ENCODE data around the gene CSF3R. TPM values are rescaled to one million over a fixed set of nuclear protein-coding genes. Genes with fewer than 3 reads are reported as not detected.
"Not testable (repeated sequence)": the region's sequence is repeated elsewhere in the genome, so short reads cannot be mapped to it uniquely, and the experiment has no call there.

The CSF3R gene
- total and polyA plus RNA-seq, 8 donors = 1.6 to 30.9 (median 12.7) TPM; not detected in 1

DNA sequence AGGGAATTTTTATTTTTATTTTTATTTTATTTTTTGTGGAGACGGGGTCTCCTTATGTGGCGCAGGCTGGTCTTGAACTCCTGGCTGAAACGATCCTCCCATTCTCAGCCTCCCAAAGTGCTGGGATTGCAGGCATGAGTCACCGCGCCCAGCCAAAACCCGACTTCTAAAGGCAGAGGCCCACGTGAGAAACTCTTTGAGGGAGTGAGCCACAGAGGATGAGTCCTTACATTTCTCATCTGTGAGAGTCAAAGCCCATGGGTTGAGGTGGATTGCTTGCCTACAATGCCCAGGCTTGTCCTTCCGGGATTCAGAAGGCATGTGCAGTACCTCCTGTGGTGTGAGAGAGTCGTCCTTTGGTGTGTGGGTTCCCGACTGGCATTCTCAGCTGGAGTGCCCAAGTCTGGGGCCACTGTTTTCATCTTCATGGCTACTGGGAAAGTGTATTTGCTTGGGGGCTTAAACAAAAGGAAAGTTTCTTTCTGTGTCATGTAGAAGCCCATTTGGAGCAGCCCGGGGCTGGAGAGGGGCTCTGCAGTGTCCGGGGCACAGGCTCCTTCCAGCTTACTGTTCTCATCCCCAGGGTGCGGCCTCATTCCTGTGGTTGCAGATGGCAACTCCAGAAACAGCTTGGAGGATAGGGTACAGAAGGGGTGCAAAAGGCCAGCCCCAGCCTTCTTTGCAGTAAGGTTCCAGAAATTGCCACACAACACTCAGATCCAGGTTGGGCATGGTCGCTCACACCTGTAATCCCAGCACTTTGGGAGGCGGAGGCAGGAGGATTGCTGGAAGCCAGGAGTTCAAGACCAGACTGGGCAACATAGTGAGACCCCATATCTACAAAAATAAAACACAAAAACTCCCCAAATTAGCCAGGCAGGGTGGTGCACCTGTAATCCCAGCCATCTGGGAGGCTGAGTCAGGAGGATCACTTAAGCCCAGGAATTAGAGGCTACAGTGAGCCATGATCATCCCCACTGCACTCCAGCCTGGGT lies 29.4 kb upstream of the CSF3R start:
- Histone ChIP-seq H3K4me3 (no peak overlapping the region), H3K27ac (no peak overlapping the region), H3K4me1 (no peaks in the 10 kb centered on the region), H3K36me3 (no peaks in the 10 kb centered on the region), H3K27me3 (peaks cover 0 to 64% (median 3%) of the 10 kb centered on the region in 3 donors), H3K9me3 (no peaks in the 10 kb centered on the region)
- TF ChIP-seq POLR2AphosphoS5 (IDR thresholded peaks at IDR 0.05) (no peak), POLR2A (IDR thresholded peaks at IDR 0.05) (no peak), EP300 (IDR thresholded peaks at IDR 0.05) (no peak)
- TF ChIP-seq, protein P1, sequence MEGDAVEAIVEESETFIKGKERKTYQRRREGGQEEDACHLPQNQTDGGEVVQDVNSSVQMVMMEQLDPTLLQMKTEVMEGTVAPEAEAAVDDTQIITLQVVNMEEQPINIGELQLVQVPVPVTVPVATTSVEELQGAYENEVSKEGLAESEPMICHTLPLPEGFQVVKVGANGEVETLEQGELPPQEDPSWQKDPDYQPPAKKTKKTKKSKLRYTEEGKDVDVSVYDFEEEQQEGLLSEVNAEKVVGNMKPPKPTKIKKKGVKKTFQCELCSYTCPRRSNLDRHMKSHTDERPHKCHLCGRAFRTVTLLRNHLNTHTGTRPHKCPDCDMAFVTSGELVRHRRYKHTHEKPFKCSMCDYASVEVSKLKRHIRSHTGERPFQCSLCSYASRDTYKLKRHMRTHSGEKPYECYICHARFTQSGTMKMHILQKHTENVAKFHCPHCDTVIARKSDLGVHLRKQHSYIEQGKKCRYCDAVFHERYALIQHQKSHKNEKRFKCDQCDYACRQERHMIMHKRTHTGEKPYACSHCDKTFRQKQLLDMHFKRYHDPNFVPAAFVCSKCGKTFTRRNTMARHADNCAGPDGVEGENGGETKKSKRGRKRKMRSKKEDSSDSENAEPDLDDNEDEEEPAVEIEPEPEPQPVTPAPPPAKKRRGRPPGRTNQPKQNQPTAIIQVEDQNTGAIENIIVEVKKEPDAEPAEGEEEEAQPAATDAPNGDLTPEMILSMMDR (IDR thresholded peaks at IDR 0.05) = no peak
- DNase-seq = no peak
- intact Hi-C loops (cut with DNase I; ENCODE audit: low total_unique reads) = no loop called here
- WGBS, 5 donors = 72 to 78% (median 76%) methylated on average over 14 to 15 of the region's 15 CpGs

GRCh38 chr1:36511220-36511619 lies 28.5 kb upstream of the CSF3R start:
- DNase-seq; H3K9me3 ChIP-seq; H3K36me3 ChIP-seq; H3K4me1 ChIP-seq; intact Hi-C loops (cut with DNase I; ENCODE audit: low total_unique reads); H3K4me3 ChIP-seq; H3K27ac ChIP-seq: not testable (repeated sequence)
- H3K27me3 ChIP-seq = peaks cover 0 to 61% (median 3%) of the 10 kb centered on the region in 3 donors
- 75 to 97% (median 84%) methylated on average over 2 of the region's 2 CpGs for WGBS, 5 donors

DNA sequence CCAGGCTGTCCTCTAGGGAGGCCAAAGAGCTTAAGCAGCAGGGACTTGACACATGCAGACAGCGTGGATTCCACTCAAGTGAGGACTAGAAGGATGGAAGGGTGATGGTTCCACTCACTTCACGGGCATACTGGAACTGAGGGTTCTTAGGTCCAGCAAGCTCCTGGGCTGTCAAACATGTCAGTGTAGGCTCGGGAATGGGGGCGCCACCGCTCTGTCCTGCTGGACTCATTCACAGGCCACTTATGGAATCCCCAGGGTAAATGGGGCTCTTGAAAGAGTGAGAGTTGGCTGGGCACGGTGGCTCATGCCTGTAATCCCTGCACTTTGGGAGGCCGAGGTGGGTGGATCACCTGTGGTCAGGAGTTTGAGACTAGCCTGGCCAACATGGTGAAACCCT lies 27.7 kb upstream of the CSF3R start:
- no peak for DNase-seq
- Histone ChIP-seq H3K36me3 (no peaks in the 10 kb centered on the region), H3K4me3 (no peak overlapping the region), H3K27me3 (peaks cover 0 to 61% (median 3%) of the 10 kb centered on the region in 3 donors), H3K4me1 (no peaks in the 10 kb centered on the region), H3K9me3 (no peaks in the 10 kb centered on the region), H3K27ac (no peak overlapping the region)
- intact Hi-C loops (cut with DNase I; ENCODE audit: low total_unique reads) = no loop called here
- 84 to 89% (median 86%) methylated on average over 6 to 7 of the region's 7 CpGs for WGBS, 5 donors
- no peak for TF ChIP-seq EP300 (IDR thresholded peaks at IDR 0.05)
- no peak for TF ChIP-seq POLR2A (IDR thresholded peaks at IDR 0.05)
- no peak for TF ChIP-seq POLR2AphosphoS5 (IDR thresholded peaks at IDR 0.05)
- TF ChIP-seq, protein P1 (IDR thresholded peaks at IDR 0.05) = no peak

DNA sequence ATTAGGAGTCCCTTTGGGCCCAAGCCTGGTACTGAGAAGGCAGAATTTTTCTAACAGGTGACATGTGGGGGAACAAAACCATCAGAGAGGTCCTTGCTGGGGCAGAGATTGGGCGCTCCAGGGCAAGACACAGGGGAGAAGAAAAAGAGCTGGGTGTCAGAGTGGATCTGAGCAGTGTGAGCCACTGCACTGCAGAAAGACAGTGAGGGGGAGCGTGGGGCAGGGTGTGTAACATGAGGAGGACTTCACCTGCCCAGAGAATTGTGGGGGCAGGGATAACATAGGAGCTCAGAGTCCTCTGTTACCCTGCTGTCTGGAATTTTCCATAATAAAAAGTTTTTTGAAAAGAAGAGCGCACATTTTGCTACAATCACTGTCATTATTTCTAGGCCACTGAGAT lies 25.5 kb upstream of the CSF3R start:
- intact Hi-C loops (cut with DNase I; ENCODE audit: low total_unique reads) = no loop called here
- no peak for DNase-seq

More for the DNA sequence above, 25.5 kb upstream of the CSF3R start:
- no peaks in the 10 kb centered on the region for H3K9me3 ChIP-seq
- no peak overlapping the region for H3K27ac ChIP-seq
- TF ChIP-seq, protein P1 (IDR thresholded peaks at IDR 0.05) = no peak
- TF ChIP-seq POLR2A (IDR thresholded peaks at IDR 0.05) (no peak), EP300 (IDR thresholded peaks at IDR 0.05) (no peak), POLR2AphosphoS5 (IDR thresholded peaks at IDR 0.05) (no peak)
- H3K36me3 ChIP-seq = no peaks in the 10 kb centered on the region
- peaks cover 0 to 50% (median 3%) of the 10 kb centered on the region in 3 donors for H3K27me3 ChIP-seq
- H3K4me3 ChIP-seq = no peak overlapping the region
- WGBS, 5 donors = 82 to 91% (median 84%) methylated on average over 3 of the region's 3 CpGs
- H3K4me1 ChIP-seq = no peaks in the 10 kb centered on the region

Measured in stomach (tissue), 9 donors.